ENCODE results near the gene CALML5.

CALML5 gene

GRCh38 chr10:5518143-5518542 is 18.8 kb upstream of the CALML5 start:
- no peak overlapping the region for H3K4me3 ChIP-seq (ENCODE audit: low read depth, low read length)
- no peak for TF ChIP-seq CTCF (IDR thresholded peaks at IDR 0.05)
- H3K36me3 ChIP-seq (ENCODE audit: control insufficient read depth, insufficient read depth, low read length): no peaks in the 10 kb centered on the region
- no peaks in the 10 kb centered on the region for H3K4me1 ChIP-seq
- no peak overlapping the region for H3K27ac ChIP-seq
- no peak overlapping the region for H3K4me2 ChIP-seq (ENCODE audit: low read length)
- H3K9ac ChIP-seq: no peak overlapping the region
- H3K79me2 ChIP-seq: no peaks in the 10 kb centered on the region
- no peak overlapping the region for H2AFZ ChIP-seq
- H3K27me3 ChIP-seq (ENCODE audit: control insufficient read depth, insufficient read depth, low read length): no peaks in the 10 kb centered on the region
- no peaks in the 10 kb centered on the region for H3K9me3 ChIP-seq (ENCODE audit: control insufficient read depth, low read length)

DNA sequence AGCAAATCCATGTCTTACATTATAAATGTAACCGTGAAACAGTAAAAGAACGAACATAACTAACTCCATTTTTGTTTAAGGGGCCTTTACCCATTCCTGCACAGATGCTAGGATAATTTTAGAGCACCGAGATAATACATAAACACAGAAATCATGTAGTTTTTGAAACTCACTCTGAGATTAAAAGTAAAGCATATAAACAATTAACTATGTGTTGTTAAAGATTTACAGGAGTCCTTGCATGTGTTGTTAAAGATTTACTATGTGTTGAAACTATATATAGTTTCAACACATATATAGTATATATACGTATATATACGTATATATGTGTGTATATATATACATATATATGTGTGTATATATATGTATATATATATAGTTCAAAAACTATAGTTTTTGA is 18.2 kb upstream of the CALML5 start:
- Histone ChIP-seq H3K9ac (no peak overlapping the region), H3K27me3 (ENCODE audit: control insufficient read depth, insufficient read depth, low read length) (no peaks in the 10 kb centered on the region), H2AFZ (no peak overlapping the region), H3K4me1 (no peaks in the 10 kb centered on the region), H3K79me2 (no peaks in the 10 kb centered on the region), H3K36me3 (ENCODE audit: control insufficient read depth, insufficient read depth, low read length) (no peaks in the 10 kb centered on the region), H3K27ac (no peak overlapping the region), H3K4me3 (ENCODE audit: low read depth, low read length) (no peak overlapping the region), H3K4me2 (ENCODE audit: low read length) (no peak overlapping the region), H3K9me3 (ENCODE audit: control insufficient read depth, low read length) (no peaks in the 10 kb centered on the region)
- no peak for TF ChIP-seq CTCF (IDR thresholded peaks at IDR 0.05)

- Histone ChIP-seq H3K4me1 (no peaks in the 10 kb centered on the region), H2AFZ (no peak overlapping the region), H3K4me3 (ENCODE audit: low read depth, low read length) (no peak overlapping the region), H3K4me2 (ENCODE audit: low read length) (no peak overlapping the region), H3K27me3 (ENCODE audit: control insufficient read depth, insufficient read depth, low read length) (no peaks in the 10 kb centered on the region), H3K79me2 (no peaks in the 10 kb centered on the region), H3K36me3 (ENCODE audit: control insufficient read depth, insufficient read depth, low read length) (no peaks in the 10 kb centered on the region), H3K9me3 (ENCODE audit: control insufficient read depth, low read length) (no peaks in the 10 kb centered on the region), H3K9ac (no peak overlapping the region), H3K27ac (no peak overlapping the region)
- TF ChIP-seq CTCF (IDR thresholded peaks at IDR 0.05): no peak
Measured at GRCh38 chr10:5515948-5516761, 16.8 kb upstream of the CALML5 start.

DNA sequence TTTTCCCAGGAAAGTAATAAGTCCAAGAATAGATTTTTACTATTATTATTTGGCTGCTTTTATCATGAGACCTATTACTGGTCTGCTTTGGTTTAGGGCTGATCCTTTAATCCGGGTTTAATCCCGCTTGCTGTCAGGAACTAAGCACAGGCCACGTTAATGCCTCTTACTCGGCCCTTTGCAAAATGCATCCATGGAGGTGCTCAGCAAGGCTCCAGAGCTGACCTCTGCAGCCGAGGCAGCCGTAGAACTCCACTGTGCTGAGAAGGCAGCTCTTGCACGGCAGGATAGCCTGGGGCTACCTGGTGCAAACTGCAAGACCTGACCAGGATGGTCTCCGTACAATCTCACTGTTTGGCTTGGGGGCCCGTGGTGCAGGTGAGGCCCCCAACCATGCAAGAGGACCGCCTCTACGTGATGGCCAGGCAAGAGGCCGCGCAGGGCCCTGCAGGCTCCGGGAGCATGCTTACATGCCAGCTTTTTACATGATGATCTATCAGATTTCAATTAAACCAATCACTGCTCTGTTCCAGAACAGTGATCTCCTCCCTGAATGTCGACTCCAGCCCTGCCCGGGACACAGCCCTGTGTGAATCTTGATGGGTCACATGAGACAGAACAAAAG is 15.0 kb upstream of the CALML5 start:
- no peak for TF ChIP-seq CTCF (IDR thresholded peaks at IDR 0.05)
- H3K36me3 ChIP-seq (ENCODE audit: control insufficient read depth, insufficient read depth, low read length): no peaks in the 10 kb centered on the region

More for the DNA sequence above, 15.0 kb upstream of the CALML5 start:
- Histone ChIP-seq H3K27me3 (ENCODE audit: control insufficient read depth, insufficient read depth, low read length) (no peaks in the 10 kb centered on the region), H3K27ac (no peak overlapping the region), H3K4me2 (ENCODE audit: low read length) (no peak overlapping the region), H3K4me1 (no peaks in the 10 kb centered on the region), H3K9ac (no peak overlapping the region), H3K9me3 (ENCODE audit: control insufficient read depth, low read length) (no peaks in the 10 kb centered on the region), H3K4me3 (ENCODE audit: low read depth, low read length) (no peak overlapping the region), H2AFZ (no peak overlapping the region), H3K79me2 (no peaks in the 10 kb centered on the region)
